GM18498 (cell line): ENCODE measurements around the gene RNPEPL1.
"Not testable (repeated sequence)": the region's sequence is repeated elsewhere in the genome, so short reads cannot be mapped to it uniquely, and the experiment has no call there.

Source experiments
- ATAC-seq: cut with Tn5 transposase; IDR thresholded peaks from one replicate; pipeline ENCODE4 v1.9.1; 2021; ENCODE audit warnings: mild to moderate bottlenecking, moderate library complexity; ENCODE audit not compliant: unreplicated experiment

The RNPEPL1 gene

GRCh38 chr2:240567872-240568677 lies at the start of gene RNPEPL1:
Gene RNPEPL1, plus strand, starts transcription at chr2:240568484. Its CDS starts 103 bp downstream, at chr2:240568587.
- peak; percentile 37 for ATAC-seq

GRCh38 chr2:240518981-240519380 lies 49.3 kb upstream of the RNPEPL1 start:
- no peak for ATAC-seq

GRCh38 chr2:240519396-240520129 lies 48.7 kb upstream of the RNPEPL1 start:
- no peak for ATAC-seq

- no peak for ATAC-seq
Measured at GRCh38 chr2:240520130-240520973, 47.9 kb upstream of the RNPEPL1 start.

GRCh38 chr2:240520974-240521350 lies 47.3 kb upstream of the RNPEPL1 start:
- ATAC-seq, result no peak

GRCh38 chr2:240521885-240522284 lies 46.4 kb upstream of the RNPEPL1 start:
- ATAC-seq, result not testable (repeated sequence)

- ATAC-seq, result no peak
Measured at GRCh38 chr2:240522406-240522805, 45.9 kb upstream of the RNPEPL1 start.

GRCh38 chr2:240523451-240524281 lies 44.6 kb upstream of the RNPEPL1 start:
- no peak for ATAC-seq

GRCh38 chr2:240524963-240525718 lies 43.1 kb upstream of the RNPEPL1 start:
- no peak for ATAC-seq

- ATAC-seq, result no peak
Measured at GRCh38 chr2:240525802-240526201, 42.5 kb upstream of the RNPEPL1 start.

- ATAC-seq, result no peak
Measured at GRCh38 chr2:240526521-240526920, 41.8 kb upstream of the RNPEPL1 start.

- no peak for ATAC-seq
Measured at GRCh38 chr2:240527153-240527750, 41.0 kb upstream of the RNPEPL1 start.

- no peak for ATAC-seq
Measured at GRCh38 chr2:240528406-240529040, 39.8 kb upstream of the RNPEPL1 start.

- ATAC-seq, result no peak
Measured at GRCh38 chr2:240529344-240529999, 38.8 kb upstream of the RNPEPL1 start.

GRCh38 chr2:240530181-240530580 lies 38.1 kb upstream of the RNPEPL1 start:
- no peak for ATAC-seq

- ATAC-seq, result no peak
Measured at GRCh38 chr2:240531038-240531437, 37.2 kb upstream of the RNPEPL1 start.

GRCh38 chr2:240532031-240532775 lies 36.1 kb upstream of the RNPEPL1 start:
- ATAC-seq, result no peak
